Coronary artery (tissue), 2 donors: ENCODE measurements around the gene TOMM70.
"Not testable (repeated sequence)": the region's sequence is repeated elsewhere in the genome, so short reads cannot be mapped to it uniquely, and the experiment has no call there.

Experiments used
- DNase-seq: peaks from one replicate; pipeline ENCODE4 v3.0.0-alpha.2; 2017; ENCODE audit warnings: low spot score
- H3K27ac ChIP-seq, 2 donors: fragments of 200-600 bp; sonication (generic); one replicate each; pipeline ENCODE4 v1.5.1; 2016 to 2019
- H3K4me3 ChIP-seq: fragments of 200-600 bp; sonication (generic); 2 replicates; pipeline ENCODE4 v1.5.1; 2016; ENCODE audit warnings: mild to moderate bottlenecking, moderate library complexity
- CTCF ChIP-seq: fragments of 200-600 bp; sonication (generic); IDR thresholded peaks from one replicate; pipeline ENCODE4 v1.5.1; 2019; ENCODE audit warnings: antibody characterized with exemption

Gene TOMM70

GRCh38 chr3:100334488-100335351 lies 66.2 kb downstream of the TOMM70 start, which contains the start of gene NIT2:
Gene NIT2, plus strand, starts transcription at chr3:100334757. Its CDS starts 35 bp downstream, at chr3:100334792.
- Histone ChIP-seq H3K27ac (peak within 1 kb of the TSS; percentile 54 to 71), H3K4me3 (peak within 1 kb of the TSS; percentile 74)
- no peak for TF ChIP-seq CTCF
- DNase-seq, result peak; percentile 87

- peak overlapping the region; percentile 54 to 71 for H3K27ac ChIP-seq
- H3K4me3 ChIP-seq, result peak overlapping the region; percentile 74
- DNase-seq, result no peak
- TF ChIP-seq CTCF, result no peak
Measured at GRCh38 chr3:100333970-100334487, 66.9 kb downstream of the TOMM70 start.

- no peak overlapping the region for H3K27ac ChIP-seq
- DNase-seq, result no peak
- H3K4me3 ChIP-seq, result no peak overlapping the region
- no peak for TF ChIP-seq CTCF
Measured at GRCh38 chr3:100333051-100333450, 67.8 kb downstream of the TOMM70 start.

GRCh38 chr3:100331660-100332059 lies 69.2 kb downstream of the TOMM70 start:
- no peak for TF ChIP-seq CTCF
- DNase-seq, result no peak
- Histone ChIP-seq H3K4me3 (no peak overlapping the region), H3K27ac (no peak overlapping the region)

- DNase-seq, result no peak
- TF ChIP-seq CTCF, result no peak
- H3K4me3 ChIP-seq, result no peak overlapping the region
Measured at GRCh38 chr3:100330651-100331050, 70.2 kb downstream of the TOMM70 start.

GRCh38 chr3:100329800-100330489 lies 70.9 kb downstream of the TOMM70 start:
- Histone ChIP-seq H3K27ac (no peak overlapping the region), H3K4me3 (no peak overlapping the region)
- no peak for TF ChIP-seq CTCF
- no peak for DNase-seq

More at GRCh38 chr3:100330651-100331050, 70.2 kb downstream of the TOMM70 start:
- no peak overlapping the region for H3K27ac ChIP-seq

GRCh38 chr3:100327377-100327776 lies 73.5 kb downstream of the TOMM70 start:
- not testable (repeated sequence) for H3K27ac ChIP-seq, DNase-seq, H3K4me3 ChIP-seq
